Cardiac muscle cell (in vitro differentiated cells and primary cell): ENCODE data around the gene TMEM40. TPM values are rescaled to one million over a fixed set of nuclear protein-coding genes. Genes with fewer than 3 reads are reported as not detected.

Experiments
- DNase-seq, 2 donors: peaks; one replicate each; pipeline versions ENCODE4 v3.0.0 to v3.0.0-alpha.2; 2010 to 2017; ENCODE audit warnings: low read depth in 1 of 2, low spot score in 1 of 2
- H3K27ac ChIP-seq: fragments of 200-600 bp; sonication (generic); 2 replicates; pipeline ENCODE4 v1.5.1; 2016
- H3K27me3 ChIP-seq: fragments of 200-600 bp; sonication (generic); 2 replicates; pipeline ENCODE4 v1.6.0; 2016; ENCODE audit warnings: control low read depth
- H3K36me3 ChIP-seq: fragments of 200-600 bp; sonication (generic); 2 replicates; pipeline ENCODE4 v1.5.1; 2016; ENCODE audit warnings: control low read depth
- H3K4me1 ChIP-seq: fragments of 200-600 bp; sonication (generic); 2 replicates; pipeline ENCODE4 v1.8.1; 2017; ENCODE audit warnings: low read depth, mild to moderate bottlenecking, mixed run types
- H3K4me3 ChIP-seq: fragments of 200-600 bp; sonication (generic); 2 replicates; pipeline ENCODE4 v1.5.1; 2016; ENCODE audit warnings: mild to moderate bottlenecking
- H3K9me3 ChIP-seq: fragments of 200-600 bp; sonication (generic); 2 replicates; pipeline ENCODE4 v1.5.1; 2017; ENCODE audit warnings: low read depth, mild to moderate bottlenecking, control low read depth
- CTCF ChIP-seq: IDR thresholded peaks from 2 replicates; pipeline ENCODE4 v1.5.1; 2012; ENCODE audit warnings: low read depth, mild to moderate bottlenecking, low read length
- polyA plus RNA-seq: library from polyadenylated mRNA; unstranded; fragments of >200 nt; fragmentation: Nextera tagmentation; extraction: Ambion mirVana; gene quantifications from 2 replicates; pipeline ENCODE4 v1.2.1, GENCODE V29; 2016
- total RNA-seq: library from RNA; depleted of rRNA; stranded (reverse); fragments of >200 nt; gene quantifications from 2 replicates; pipeline ENCODE4 v1.2.3, GENCODE V29; 2016

TMEM40 gene
- total and polyA plus RNA-seq, 2 experiments from 2014 or later: 4.0 to 5.2 TPM

GRCh38 chr3:12746419-12746818 is 12.6 kb downstream of the TMEM40 start:
- H3K36me3 ChIP-seq: no peaks in the 10 kb centered on the region
- DNase-seq: no peak
- no peak overlapping the region for H3K4me3 ChIP-seq
- H3K27ac ChIP-seq: peak overlapping the region; percentile 37
- no peaks in the 10 kb centered on the region for H3K27me3 ChIP-seq
- H3K4me1 ChIP-seq: peaks cover 14% of the 10 kb centered on the region
- no peak for TF ChIP-seq CTCF
- no peaks in the 10 kb centered on the region for H3K9me3 ChIP-seq

- no peak for DNase-seq
- no peak for TF ChIP-seq CTCF
- H3K4me1 ChIP-seq: peaks cover 19% of the 10 kb centered on the region
- no peaks in the 10 kb centered on the region for H3K36me3 ChIP-seq
- H3K9me3 ChIP-seq: no peaks in the 10 kb centered on the region
- no peaks in the 10 kb centered on the region for H3K27me3 ChIP-seq
- H3K4me3 ChIP-seq: no peak overlapping the region
- no peak overlapping the region for H3K27ac ChIP-seq
Observed at GRCh38 chr3:12744326-12744725, 14.7 kb downstream of the TMEM40 start.

- no peak for TF ChIP-seq CTCF
- H3K27me3 ChIP-seq: no peaks in the 10 kb centered on the region
- no peaks in the 10 kb centered on the region for H3K36me3 ChIP-seq
- no peak for DNase-seq
- no peak overlapping the region for H3K27ac ChIP-seq
- H3K4me1 ChIP-seq: peaks cover 19% of the 10 kb centered on the region
- H3K4me3 ChIP-seq: no peak overlapping the region
- H3K9me3 ChIP-seq: no peaks in the 10 kb centered on the region
Observed at GRCh38 chr3:12743583-12743982, 15.5 kb downstream of the TMEM40 start.

- Histone ChIP-seq H3K4me1 (peaks cover 19% of the 10 kb centered on the region), H3K27me3 (no peaks in the 10 kb centered on the region), H3K27ac (no peak overlapping the region), H3K36me3 (no peaks in the 10 kb centered on the region), H3K9me3 (no peaks in the 10 kb centered on the region), H3K4me3 (no peak overlapping the region)
- no peak for TF ChIP-seq CTCF
- DNase-seq: no peak
Observed at GRCh38 chr3:12742330-12743107, 16.5 kb downstream of the TMEM40 start.

- DNase-seq: peak in 1 of 2 donors; percentile 95
- Histone ChIP-seq H3K27me3 (no peaks in the 10 kb centered on the region), H3K9me3 (no peaks in the 10 kb centered on the region), H3K36me3 (no peaks in the 10 kb centered on the region), H3K4me1 (peaks cover 19% of the 10 kb centered on the region), H3K4me3 (no peak overlapping the region), H3K27ac (peak overlapping the region; percentile 82)
- no peak for TF ChIP-seq CTCF
Observed at GRCh38 chr3:12741209-12741608, 17.9 kb downstream of the TMEM40 start.
